Neural cell (in vitro differentiated cells): ENCODE data around the gene PCNX2. TPM values are rescaled to one million over a fixed set of nuclear protein-coding genes. Genes with fewer than 3 reads are reported as not detected.
A peak's percentile ranks its signal among the peaks of the same experiment; 100 is the strongest.
"Not testable (repeated sequence)": the region's sequence is repeated elsewhere in the genome, so short reads cannot be mapped to it uniquely, and the experiment has no call there.

Experiments used
- H2AFZ ChIP-seq: fragments of 200-600, 300-800 bp; sonication (generic), shearing (Covaris generic); 2 replicates; pipeline ENCODE4 v1.6.0; 2014; ENCODE audit warnings: low read depth, mild to moderate bottlenecking, antibody characterized with exemption, low read length, moderate library complexity
- H3F3A ChIP-seq: fragments of 200-600 bp; shearing (Covaris generic); 2 replicates; pipeline ENCODE4 v1.6.1; 2016; ENCODE audit warnings: mild to moderate bottlenecking, moderate library complexity, mixed read lengths, antibody characterized with exemption, low read length; ENCODE audit not compliant: insufficient read depth, poor library complexity, severe bottlenecking
- H3K27ac ChIP-seq: fragments of 200-600, 300-800 bp; sonication (generic), shearing (Covaris generic); 2 replicates; pipeline ENCODE4 v1.5.1; 2014; ENCODE audit warnings: mild to moderate bottlenecking, low read length, moderate library complexity
- H3K27me3 ChIP-seq: fragments of 300-800, 200-600 bp; sonication (generic), shearing (Covaris generic); 2 replicates; pipeline ENCODE4 v1.6.0; 2014; ENCODE audit warnings: mild to moderate bottlenecking, low read depth, low read length, moderate library complexity; ENCODE audit not compliant: insufficient read depth
- H3K36me3 ChIP-seq: fragments of 300-800, 200-600 bp; sonication (generic), shearing (Covaris generic); 2 replicates; pipeline ENCODE4 v1.5.1; 2014; ENCODE audit warnings: mild to moderate bottlenecking, antibody characterized with exemption, low read length, moderate library complexity; ENCODE audit not compliant: insufficient read depth
- H3K4me2 ChIP-seq: fragments of 300-800, 200-600 bp; sonication (generic), shearing (Covaris generic); 2 replicates; pipeline ENCODE4 v1.6.0; 2014; ENCODE audit warnings: mild to moderate bottlenecking, low read length
- H3K4me3 ChIP-seq: fragments of 300-800, 200-600 bp; sonication (generic), shearing (Covaris generic); 2 replicates; pipeline ENCODE4 v1.5.1; 2014; ENCODE audit warnings: mild to moderate bottlenecking, low read length, moderate library complexity
- H3K79me2 ChIP-seq: fragments of 200-600 bp; shearing (Covaris generic); replicated peaks from 2 replicates; pipeline ENCODE4 v1.6.0; 2014; ENCODE audit warnings: mild to moderate bottlenecking, low read length, moderate library complexity; ENCODE audit not compliant: insufficient read depth
- H3K9ac ChIP-seq: fragments of 300-800, 200-600 bp; sonication (generic), shearing (Covaris generic); 2 replicates; pipeline ENCODE4 v1.6.1; 2016; ENCODE audit warnings: mild to moderate bottlenecking, low read length, mixed read lengths
- H3K9me2 ChIP-seq: fragments of 200-600 bp; shearing (Covaris generic); 2 replicates; pipeline ENCODE4 v1.6.1; 2016; ENCODE audit warnings: mild to moderate bottlenecking, low read length, mixed read lengths; ENCODE audit not compliant: insufficient read depth
- H3K9me3 ChIP-seq: fragments of 200-600, 300-800 bp; sonication (generic), shearing (Covaris generic); 2 replicates; pipeline ENCODE4 v1.6.1; 2016; ENCODE audit warnings: mild to moderate bottlenecking, mixed run types, low read length, moderate library complexity, mixed read lengths
- H4K20me1 ChIP-seq: fragments of 200-600 bp; shearing (Covaris generic); 2 replicates; pipeline ENCODE4 v1.6.1; 2016; ENCODE audit warnings: mild to moderate bottlenecking, mixed run types; ENCODE audit not compliant: insufficient read depth
- CTCF ChIP-seq: fragments of 450-650 bp; IDR thresholded peaks from 2 replicates; pipeline ENCODE4 v1.5.1; 2014; ENCODE audit warnings: antibody characterized with exemption, mild to moderate bottlenecking, moderate library complexity; ENCODE audit not compliant: poor library complexity, severe bottlenecking
- EP300 ChIP-seq: fragments of 450-650 bp; conservative IDR thresholded peaks from 2 replicates; pipeline ENCODE4 v1.6.1; 2014; ENCODE audit warnings: antibody characterized with exemption, mild to moderate bottlenecking, moderate library complexity; ENCODE audit not compliant: poor library complexity, severe bottlenecking
- EZH2 ChIP-seq: fragments of 200-600, 300-800 bp; shearing (Covaris generic), sonication (generic); IDR thresholded peaks from 2 replicates; pipeline ENCODE4 v1.6.1; 2014; ENCODE audit warnings: antibody characterized with exemption, low read length, borderline replicate concordance, mild to moderate bottlenecking; ENCODE audit not compliant: insufficient read depth, poor library complexity, severe bottlenecking
- MXI1 ChIP-seq: fragments of 450-650 bp; conservative IDR thresholded peaks from 2 replicates; pipeline ENCODE4 v1.6.1; 2014; ENCODE audit warnings: antibody characterized with exemption, mild to moderate bottlenecking; ENCODE audit not compliant: poor library complexity, severe bottlenecking
- POLR2AphosphoS5 ChIP-seq: IDR thresholded peaks from 2 replicates; pipeline ENCODE4 v1.6.1; 2012
- RAD21 ChIP-seq: fragments of 450-650 bp; conservative IDR thresholded peaks from 2 replicates; pipeline ENCODE4 v1.6.1; 2014; ENCODE audit warnings: antibody characterized with exemption, mild to moderate bottlenecking, moderate library complexity
- REST ChIP-seq: IDR thresholded peaks from 2 replicates; pipeline ENCODE4 v1.6.1; 2012; ENCODE audit warnings: borderline replicate concordance
- SMC3 ChIP-seq: fragments of 450-650 bp; conservative IDR thresholded peaks from 2 replicates; pipeline ENCODE4 v1.6.1; 2014; ENCODE audit warnings: antibody characterized with exemption, mild to moderate bottlenecking, moderate library complexity; ENCODE audit not compliant: poor library complexity
- TAF1 ChIP-seq: IDR thresholded peaks from 2 replicates; pipeline ENCODE4 v1.6.1; 2012; ENCODE audit warnings: low read depth
- polyA plus RNA-seq: library from polyadenylated mRNA; depleted of rRNA; stranded (reverse); fragments of >200 nt; gene quantifications from 2 replicates; pipeline ENCODE4 v1.2.3, GENCODE V29; 2014

Gene PCNX2
- polyA plus RNA-seq, 1 donor from 2014 or later: 17.2 TPM

GRCh38 chr1:233109096-233109495 lies 186.4 kb downstream of the PCNX2 start:
- H4K20me1 ChIP-seq: no peaks in the 10 kb centered on the region
- H3K36me3 ChIP-seq: no peaks in the 10 kb centered on the region
- H3K79me2 ChIP-seq: no peaks in the 10 kb centered on the region
- H2AFZ ChIP-seq: no peak overlapping the region
- no peak overlapping the region for H3K4me3 ChIP-seq
- H3F3A ChIP-seq: no peaks in the 10 kb centered on the region
- no peaks in the 10 kb centered on the region for H3K9me2 ChIP-seq
- no peak overlapping the region for H3K9ac ChIP-seq
- no peak for TF ChIP-seq CTCF
- peak; percentile 22 for TF ChIP-seq EP300
- H3K9me3 ChIP-seq: no peaks in the 10 kb centered on the region
- H3K27me3 ChIP-seq: no peaks in the 10 kb centered on the region
- H3K4me2 ChIP-seq: no peak overlapping the region
- no peak overlapping the region for H3K27ac ChIP-seq

GRCh38 chr1:233107716-233108130 lies 187.8 kb downstream of the PCNX2 start:
- H2AFZ ChIP-seq, H3K9ac ChIP-seq, H3K27me3 ChIP-seq, H3K79me2 ChIP-seq, H3K4me3 ChIP-seq, H3K36me3 ChIP-seq, H3K9me2 ChIP-seq, H3F3A ChIP-seq, H3K4me2 ChIP-seq, H4K20me1 ChIP-seq, H3K9me3 ChIP-seq, H3K27ac ChIP-seq: not testable (repeated sequence)

DNA sequence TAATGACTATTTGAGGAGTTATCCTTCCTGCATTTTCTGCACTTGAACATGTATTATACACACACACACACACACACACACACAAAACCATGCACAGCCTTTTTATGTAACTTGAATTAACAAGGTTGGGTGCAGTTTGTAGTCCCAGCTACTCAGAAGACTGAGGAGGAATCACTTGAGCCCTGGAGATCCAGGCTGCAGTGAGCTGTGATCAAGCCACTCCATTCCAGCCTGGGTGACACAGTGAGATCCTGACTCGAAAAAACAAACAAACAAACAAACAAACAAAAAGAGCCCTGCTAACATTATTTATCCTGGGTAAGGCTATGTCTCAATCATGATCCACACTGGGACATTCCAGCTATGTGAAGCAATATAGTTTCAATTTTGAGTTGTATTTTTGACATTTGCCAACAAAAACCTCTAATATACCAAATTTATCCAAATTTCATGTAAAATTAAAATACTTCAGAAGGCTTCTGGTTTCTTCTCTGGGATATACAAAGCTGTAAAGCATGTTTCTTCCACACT lies 188.3 kb downstream of the PCNX2 start:
- Histone ChIP-seq H3K27me3 (no peaks in the 10 kb centered on the region), H4K20me1 (no peaks in the 10 kb centered on the region), H3K9ac (no peak overlapping the region), H3K4me3 (no peak overlapping the region), H3K36me3 (no peaks in the 10 kb centered on the region), H3K4me2 (no peak overlapping the region), H3K27ac (no peak overlapping the region), H3K9me2 (no peaks in the 10 kb centered on the region), H3K79me2 (no peaks in the 10 kb centered on the region), H3K9me3 (no peaks in the 10 kb centered on the region), H2AFZ (no peak overlapping the region), H3F3A (no peaks in the 10 kb centered on the region)
- no peak for TF ChIP-seq RAD21
- no peak for TF ChIP-seq TAF1
- TF ChIP-seq EZH2: no peak
- no peak for TF ChIP-seq MXI1
- TF ChIP-seq POLR2AphosphoS5: no peak
- no peak for TF ChIP-seq EP300
- no peak for TF ChIP-seq CTCF
- TF ChIP-seq REST: no peak
- no peak for TF ChIP-seq SMC3
